Inflammatory macrophage (primary cell): ENCODE results near the gene LRRC66.

Experiments used
- DNase-seq, 2 donors: peaks; one replicate each; pipeline ENCODE4 v3.0.0-alpha.2; 2020 to 2022
- total RNA-seq, 18 experiments: gene quantifications; one replicate each; lab custom pipeline; 2026; ENCODE audit warnings: mixed read lengths in 6 of 18, inconsistent platforms in 2 of 18; lab: John Stamatoyannopoulos, UW

The LRRC66 gene, protein sequence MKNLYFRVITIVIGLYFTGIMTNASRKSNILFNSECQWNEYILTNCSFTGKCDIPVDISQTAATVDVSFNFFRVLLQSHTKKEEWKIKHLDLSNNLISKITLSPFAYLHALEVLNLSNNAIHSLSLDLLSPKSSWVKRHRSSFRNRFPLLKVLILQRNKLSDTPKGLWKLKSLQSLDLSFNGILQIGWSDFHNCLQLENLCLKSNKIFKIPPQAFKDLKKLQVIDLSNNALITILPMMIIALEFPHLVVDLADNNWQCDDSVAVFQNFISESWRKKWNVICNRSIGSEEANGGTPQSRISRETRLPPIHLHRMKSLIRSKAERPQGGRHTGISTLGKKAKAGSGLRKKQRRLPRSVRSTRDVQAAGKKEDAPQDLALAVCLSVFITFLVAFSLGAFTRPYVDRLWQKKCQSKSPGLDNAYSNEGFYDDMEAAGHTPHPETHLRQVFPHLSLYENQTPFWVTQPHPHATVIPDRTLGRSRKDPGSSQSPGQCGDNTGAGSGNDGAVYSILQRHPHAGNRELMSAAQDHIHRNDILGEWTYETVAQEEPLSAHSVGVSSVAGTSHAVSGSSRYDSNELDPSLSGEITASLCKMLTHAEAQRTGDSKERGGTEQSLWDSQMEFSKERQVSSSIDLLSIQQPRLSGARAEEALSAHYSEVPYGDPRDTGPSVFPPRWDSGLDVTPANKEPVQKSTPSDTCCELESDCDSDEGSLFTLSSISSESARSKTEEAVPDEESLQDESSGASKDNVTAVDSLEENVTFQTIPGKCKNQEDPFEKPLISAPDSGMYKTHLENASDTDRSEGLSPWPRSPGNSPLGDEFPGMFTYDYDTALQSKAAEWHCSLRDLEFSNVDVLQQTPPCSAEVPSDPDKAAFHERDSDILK
- total RNA-seq = 0 to 0.20 (median 0.10) reads per million in 18 experiments

DNA sequence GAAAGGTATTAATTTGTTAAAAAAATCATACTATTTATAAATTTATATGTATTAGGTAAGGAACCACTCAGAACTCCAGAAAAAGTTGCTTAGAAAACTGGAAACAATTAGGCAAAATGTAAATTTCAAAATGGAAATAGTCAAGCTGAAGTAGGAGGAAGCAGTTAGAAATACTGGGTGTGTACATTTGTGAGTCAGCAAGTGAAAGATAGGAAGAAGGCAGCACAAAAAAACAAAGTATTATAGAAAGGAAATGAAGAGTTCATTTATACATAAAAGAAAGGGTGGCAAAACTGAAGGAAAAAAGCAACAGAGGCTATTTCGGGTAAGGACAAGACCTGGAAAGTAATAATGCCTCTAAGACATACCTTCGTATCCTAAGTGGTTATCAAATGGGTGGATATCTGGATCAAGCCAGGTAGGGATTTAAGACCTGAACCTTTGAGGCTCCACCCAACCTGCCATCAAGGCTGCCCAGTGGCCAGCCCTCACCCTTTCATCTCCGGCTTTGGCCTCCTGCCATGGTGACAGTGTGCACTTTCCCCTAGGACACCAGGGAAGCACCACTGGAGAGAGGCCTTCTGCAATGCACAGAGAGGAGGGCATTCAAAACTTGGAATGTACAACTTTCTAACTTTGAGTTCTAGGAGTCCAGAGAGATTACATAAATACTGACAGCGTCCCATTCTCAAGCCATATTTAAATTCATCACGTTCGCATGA, at the start of gene LRRC66:
Gene LRRC66 (minus strand): TSS at position 428 of the 722 bp plus-strand sequence. CDS start 2,750 bp downstream, outside the sequence.
- DNase-seq = peak in 1 of 2 donors; percentile 46

DNA sequence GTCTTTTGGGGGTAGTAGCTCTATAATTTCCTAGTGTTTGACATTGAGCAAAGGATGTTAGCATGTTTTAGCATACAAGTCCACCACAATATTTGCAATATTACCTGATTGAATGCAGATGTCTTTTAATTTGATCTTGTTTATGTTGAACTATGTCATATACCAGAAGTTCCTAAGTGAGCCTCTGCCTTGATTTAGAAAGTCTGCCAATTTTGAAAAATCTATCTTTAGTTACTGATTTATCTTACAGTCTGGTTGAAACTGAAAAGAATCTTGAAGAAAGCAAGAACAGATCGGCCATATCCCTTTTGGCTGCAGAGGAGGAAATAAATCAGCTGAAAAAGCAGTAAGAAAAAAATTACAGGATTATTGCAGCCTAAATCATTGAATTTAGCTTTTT, 49.4 kb upstream of the LRRC66 start:
- no peak for DNase-seq

DNA sequence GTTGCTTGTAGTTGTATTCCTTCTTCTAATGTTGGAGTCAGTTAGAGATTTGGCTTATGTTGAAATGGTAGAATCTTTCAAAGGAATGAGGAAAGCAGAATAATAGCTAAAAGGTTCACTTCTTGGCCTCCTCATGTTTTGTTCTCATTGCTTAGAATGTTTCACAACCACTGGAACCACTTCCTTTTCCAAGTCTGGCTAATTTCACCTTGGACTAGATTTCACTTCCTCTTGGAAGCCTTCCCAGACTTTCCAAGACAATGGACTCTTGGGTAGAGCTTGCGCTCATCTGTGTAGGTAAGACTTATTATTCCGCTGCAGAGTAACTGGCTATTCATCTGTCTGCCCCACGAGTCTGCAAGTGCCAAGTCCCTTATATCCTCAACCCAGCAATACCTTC, 39.2 kb upstream of the LRRC66 start:
- peak; percentile 64 to 70 for DNase-seq

DNA sequence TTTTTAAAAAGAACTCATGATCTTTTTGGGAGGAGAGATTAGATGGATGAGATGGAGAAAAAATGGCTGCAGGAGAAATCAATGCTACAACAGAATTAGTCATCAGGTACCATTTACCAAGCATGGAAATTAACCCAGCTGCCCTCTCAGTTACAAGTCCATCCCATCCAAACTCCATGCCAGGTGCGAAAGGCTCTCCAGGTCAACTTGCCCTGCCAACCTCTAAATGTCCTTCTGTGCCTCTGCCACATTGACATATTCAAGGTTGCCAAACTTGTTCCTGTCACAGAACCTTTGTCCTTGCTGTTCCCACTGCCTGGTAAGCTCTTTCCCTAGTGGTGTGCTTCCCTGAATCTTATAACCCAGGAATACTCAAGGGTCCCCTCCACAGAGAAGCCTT, 38.1 kb upstream of the LRRC66 start:
- no peak for DNase-seq

DNA sequence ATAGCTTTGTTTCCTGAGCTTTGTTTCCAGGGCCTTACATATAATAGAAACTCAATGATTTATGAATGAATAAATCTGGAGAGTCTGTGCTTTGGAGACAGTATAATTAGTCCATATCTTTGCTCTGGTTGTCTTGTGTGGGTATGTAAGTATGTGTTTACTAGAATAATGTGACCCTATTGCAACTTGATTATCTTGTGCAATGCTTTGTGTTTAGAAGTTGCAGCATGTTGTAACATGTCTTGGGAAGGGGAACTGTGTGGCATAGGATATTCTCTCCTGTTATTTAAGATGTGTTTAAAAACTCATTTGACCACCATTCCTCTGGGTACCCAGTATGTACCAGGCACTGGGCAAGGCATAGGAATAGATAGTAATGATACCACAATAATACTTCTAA, 37.0 kb upstream of the LRRC66 start:
- peak; percentile 67 to 88 for DNase-seq

DNA sequence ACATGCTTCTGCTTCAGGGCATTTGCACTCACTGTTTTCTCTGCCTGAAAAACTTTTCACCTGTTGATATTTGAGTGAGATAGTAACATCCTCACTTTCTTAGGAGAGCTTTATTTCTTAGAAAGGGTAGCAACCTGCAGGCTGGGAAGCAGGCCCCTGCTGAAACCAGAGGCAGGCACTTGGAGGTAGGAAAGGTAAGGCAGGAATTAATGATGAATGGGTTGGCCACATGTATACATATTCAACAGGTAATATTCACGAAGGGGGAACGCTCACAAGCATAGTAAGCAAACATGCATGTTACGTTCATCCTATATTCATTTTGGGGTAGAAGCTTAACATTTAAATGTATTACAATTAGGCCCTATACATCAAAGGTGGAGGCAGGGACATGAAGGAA, 34.1 kb upstream of the LRRC66 start:
- no peak for DNase-seq

DNA sequence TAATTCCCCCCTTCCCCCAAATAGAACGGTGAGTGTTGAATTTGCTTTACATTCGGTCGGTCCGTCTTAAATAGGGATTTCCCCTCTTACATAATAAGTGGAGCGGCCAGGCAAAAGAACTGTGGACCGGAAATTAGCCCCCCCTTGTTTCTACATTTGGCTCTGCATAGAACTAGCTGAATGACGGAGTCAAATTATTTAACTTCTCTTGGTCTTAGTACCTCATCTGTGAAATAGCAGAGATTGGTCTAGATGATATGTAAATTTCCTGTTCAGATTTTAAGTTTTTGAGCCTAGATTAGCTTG, 32.3 kb upstream of the LRRC66 start:
- peak; percentile 31 to 59 for DNase-seq

DNA sequence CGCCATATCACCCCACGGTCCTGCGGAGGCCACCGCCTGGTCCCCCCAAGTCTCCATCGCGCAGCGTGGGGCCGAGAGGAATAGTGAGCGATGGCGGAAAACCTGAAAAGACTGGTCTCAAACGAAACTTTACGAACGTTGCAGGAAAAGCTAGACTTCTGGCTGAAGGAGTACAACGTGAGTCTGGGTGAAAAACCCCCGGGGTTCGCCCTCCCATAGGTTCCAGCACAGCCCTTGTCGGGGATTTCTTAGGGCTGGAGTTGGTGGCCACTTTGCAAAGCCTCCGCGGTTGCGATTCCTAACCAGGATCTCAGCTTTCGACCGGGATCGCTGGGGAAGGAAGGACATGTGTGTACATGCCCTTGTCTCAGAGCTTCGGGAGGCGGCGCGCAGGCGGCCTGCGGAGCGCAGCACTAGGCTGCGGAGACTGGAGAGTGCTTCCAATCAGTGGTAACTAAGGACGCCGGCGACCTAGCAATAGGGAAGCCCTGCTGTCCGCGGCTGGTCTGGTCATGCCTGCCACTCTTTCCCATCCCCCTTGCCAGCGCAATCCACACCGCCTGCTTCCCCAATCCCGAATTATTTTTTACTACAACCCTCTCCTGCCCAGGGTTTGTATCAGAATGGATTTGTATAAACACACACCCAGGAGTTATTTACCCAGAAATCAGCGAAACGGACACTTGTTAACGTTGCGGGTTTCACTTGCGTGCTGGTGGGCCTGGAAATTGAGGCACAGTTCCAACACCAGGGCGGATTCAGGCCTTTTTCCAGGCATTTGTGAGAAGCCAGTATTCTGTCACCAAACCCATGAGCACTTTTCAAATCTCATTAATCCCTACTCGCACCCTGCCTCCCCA, 31.7 kb upstream of the LRRC66 start:
- peak; percentile 63 to 77 for DNase-seq

DNA sequence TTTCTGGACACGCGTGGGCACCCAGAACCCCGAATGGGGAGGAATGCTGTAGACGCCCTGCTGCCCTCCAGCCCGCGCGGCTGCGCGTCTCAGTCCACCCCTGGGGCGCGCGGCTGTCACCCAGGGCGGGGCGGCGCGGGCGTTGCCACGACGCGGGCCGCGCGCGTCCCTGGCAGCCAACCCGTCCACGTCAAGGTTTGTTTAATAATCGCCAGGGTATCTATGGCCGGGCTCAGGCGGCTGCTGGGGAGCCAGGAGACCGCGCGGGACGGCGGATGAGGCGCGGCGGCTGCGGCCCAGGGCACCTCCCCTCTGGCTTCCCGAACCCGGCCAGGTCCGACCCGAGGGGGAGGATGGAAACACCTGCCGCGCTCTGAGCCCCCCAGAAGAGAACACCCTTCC, 31.1 kb upstream of the LRRC66 start, which contains the start of gene SPATA18:
Gene SPATA18 (plus strand): TSS at position 92 of the 402 bp plus-strand sequence. CDS start 401 bp downstream, outside the sequence.
- peak in 1 of 2 donors; percentile 53 for DNase-seq

DNA sequence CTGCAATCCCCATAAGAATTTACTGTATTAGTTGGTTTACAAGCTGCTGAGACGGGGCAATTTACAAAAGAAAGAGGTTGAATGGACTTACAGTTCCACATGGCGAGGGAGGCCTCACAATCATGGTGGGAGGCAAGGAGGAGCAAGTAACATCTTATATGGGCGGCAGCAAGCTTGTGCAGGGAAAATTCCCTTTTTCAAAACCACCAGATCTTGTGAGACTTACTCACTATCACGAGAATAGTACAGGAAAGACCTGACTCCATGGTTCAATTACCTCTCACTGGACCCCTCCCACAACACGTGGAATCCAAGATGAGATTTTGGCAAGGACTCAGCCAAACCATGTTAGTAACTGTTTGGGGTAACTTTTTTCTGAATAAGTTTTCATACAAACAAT, 29.1 kb upstream of the LRRC66 start:
- peak; percentile 65 to 74 for DNase-seq

DNA sequence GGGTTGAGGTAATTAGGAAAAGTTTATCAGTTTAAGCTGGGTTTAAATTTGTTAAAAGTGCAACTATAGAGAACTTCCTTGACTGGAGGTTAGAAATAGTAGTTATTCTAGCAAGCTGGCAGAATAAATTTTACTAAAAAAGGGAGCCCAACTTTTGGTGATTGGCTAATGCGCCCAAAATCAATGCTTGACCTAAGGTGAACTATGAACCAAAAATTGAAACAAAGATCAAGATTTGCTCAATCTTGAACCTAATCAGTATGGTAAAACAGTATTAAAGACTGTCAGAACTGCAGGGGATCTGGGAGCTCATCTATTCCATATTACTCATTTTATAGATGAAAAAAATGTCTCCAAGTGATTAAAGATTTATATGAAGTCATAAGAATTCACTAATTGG, 24.9 kb upstream of the LRRC66 start:
- DNase-seq = no peak

DNA sequence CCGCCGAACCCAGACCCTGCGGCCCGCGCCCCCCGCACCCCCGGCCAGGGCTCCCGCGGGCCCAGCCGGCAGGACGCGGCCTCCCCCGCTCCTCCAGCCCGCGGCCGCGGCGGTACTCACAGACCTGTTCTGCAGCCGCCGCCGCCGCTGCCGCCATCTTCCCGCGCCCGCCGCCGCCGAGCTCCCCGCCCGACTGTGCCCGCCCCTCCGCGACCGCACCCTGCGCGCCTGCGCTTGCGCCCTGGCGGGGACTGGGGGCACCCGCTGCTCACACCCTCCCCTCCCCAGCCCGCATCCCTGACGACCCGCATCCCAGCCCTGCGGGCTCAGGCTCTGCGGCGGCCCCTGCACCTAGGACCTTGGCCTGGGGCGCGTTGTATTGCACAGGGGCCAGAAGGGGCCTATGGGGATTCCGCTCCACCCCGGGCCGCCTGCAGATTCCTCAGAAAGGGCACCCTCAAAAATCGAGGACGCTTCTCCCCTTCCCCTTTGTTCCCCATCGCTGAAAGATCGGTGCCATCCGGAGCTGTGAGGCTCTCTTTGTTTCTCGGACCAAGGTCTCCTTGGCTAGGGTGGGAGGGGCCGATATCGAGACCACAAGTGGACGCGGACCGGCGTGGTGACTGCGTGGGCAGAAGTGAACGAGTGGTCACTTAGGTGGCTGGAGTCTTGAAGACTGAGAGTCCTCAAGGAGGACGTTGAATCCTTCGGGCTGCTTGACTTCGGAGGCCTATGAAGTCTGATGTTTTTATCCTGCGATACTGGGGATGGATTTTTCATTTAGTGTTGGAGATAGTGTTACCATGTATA, 18.1 kb upstream of the LRRC66 start, which contains the start of gene SGCB:
Gene SGCB (minus strand): TSS at position 197 of the 810 bp plus-strand sequence. CDS start 40 bp downstream, at position 157.
- peak; percentile 17 to 20 for DNase-seq

DNA sequence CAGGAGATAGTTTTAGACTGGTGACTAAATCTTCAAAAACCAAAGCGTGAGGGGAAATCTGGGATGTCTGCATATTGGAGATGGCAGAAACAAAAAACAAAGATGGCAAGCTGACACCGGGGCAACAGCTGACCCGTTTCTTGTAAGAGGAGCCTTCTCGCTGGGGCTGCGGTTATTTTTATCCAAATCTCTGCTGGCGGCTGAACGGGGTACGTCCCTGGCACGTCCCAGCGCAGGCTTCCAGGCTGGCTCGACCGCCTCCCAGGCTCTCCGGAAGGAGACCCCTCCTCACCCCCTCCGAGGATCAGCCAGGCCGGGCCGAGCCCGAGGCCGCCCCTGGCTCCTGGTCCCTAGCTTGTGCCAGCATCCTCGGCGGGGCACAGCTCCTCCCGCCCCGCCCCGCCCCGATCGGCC, 17.5 kb upstream of the LRRC66 start:
- DNase-seq = no peak

DNA sequence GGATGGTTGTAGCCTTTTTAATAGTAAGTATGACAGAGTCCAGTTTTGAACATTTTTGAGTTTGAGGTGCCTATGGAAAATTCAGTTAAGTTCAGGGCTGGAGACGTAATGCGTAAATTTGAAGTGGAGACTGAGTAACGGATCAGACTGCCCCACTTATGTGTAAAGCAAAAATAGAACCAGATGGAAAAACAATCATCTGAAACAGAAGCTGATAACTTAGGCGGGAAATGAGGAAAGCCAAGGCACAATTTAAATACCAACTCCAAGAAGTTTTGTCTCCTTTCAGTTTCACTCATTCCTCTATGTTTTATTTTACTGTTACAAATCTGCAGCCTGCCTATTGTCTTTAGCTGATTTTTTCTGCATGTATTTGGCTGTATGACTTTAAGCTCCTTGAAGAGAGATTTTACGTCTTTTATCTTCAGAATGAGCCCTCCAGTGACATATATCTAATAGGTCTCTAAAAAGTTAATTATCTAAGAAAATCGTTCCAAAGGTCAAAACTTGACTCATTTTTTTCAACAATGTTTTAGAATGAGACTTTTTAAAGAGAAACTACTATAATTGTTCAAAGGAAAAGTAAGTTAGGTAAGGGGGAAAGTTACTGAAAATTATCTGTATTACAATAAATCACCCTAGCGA, 16.8 kb upstream of the LRRC66 start:
- no peak for DNase-seq

DNA sequence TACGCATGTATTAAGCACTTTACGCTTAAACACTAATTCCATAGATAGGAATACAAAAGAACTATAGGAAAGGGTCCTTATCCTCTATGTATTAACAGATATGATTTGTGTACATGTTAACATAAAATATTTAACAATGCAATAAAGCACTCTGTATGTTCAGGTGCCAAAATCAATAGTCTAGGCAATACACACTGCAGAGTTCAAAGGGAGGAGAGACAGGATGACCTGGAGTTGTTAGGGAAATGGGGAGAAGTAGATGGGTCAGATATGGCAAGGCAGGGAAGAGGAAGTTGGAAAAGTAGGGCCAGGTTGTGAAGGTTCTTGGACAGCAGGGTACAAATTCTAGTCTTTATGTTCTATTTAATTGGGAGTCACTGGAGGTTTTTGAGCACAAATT, 15.0 kb upstream of the LRRC66 start:
- no peak for DNase-seq

DNA sequence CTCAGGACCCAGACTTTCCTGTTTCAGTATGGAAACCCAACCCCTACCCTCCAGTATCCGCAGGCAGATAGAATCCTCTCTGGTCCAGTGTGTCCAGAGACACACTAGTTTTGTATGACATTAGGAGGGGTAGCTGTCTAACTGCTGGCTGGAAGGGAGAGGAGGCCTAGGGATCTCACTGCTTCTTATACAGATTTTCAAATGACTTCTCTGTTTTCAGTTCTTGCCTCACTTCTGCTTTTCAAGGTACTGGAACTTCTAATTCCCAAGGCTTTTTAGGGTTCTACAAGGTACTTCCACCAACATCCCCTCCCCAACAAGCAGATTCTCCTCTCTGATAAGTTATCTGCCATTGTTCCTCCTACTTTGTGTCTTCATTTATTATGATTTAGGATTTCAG, 11.8 kb upstream of the LRRC66 start:
- peak; percentile 17 to 34 for DNase-seq

DNA sequence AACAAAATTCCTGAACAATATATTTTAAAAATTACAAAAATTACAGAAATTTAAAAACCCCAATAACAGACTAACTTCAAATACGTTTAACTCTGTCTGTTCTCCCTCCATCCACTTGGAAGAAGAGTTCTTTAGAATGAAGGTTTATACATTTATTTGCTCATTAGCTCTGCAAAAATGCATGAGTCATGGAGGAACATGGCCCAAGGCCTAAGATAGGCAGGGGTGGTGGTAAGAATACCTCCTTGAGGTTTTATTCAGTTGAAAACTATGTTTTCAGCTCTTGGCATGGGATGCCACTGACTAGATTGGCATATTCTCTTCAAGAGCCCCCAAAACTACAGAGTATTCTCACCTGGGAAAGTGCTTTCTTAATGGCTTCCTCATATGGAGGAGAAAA, 8.8 kb upstream of the LRRC66 start:
- DNase-seq = no peak

DNA sequence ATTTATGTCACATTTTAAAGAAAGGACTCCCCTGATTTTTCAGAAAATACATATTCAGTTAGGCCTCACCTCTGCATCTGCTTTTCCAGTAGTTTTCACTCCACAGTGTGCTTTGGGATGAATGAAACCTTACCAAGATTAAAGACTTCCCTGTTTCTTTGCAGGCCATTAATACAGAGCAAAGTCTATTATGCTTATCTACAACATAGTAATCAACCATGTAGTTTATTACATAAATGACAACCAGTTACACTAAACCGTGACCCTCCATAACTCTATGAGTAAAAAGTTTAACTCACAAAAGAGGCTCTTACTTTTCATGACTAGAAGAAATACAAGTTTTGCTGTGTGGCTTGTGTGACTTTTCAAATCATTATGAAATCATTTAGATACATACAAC, 2.3 kb downstream of the LRRC66 start:
- no peak for DNase-seq

DNA sequence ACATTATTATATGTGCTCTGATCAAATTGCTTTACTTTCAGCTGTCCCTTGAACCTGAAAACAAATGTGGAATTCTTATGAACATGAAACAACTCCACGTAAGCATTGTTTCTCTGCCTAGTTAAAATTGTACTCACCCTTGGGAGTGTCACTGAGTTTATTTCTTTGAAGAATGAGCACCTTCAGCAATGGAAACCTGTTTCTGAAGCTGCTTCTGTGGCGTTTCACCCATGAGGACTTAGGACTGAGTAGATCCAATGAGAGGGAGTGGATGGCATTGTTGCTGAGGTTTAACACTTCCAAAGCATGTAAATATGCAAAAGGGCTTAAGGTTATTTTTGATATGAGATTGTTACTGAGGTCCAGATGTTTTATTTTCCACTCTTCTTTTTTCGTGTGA, 3.2 kb downstream of the LRRC66 start:
- no peak for DNase-seq

DNA sequence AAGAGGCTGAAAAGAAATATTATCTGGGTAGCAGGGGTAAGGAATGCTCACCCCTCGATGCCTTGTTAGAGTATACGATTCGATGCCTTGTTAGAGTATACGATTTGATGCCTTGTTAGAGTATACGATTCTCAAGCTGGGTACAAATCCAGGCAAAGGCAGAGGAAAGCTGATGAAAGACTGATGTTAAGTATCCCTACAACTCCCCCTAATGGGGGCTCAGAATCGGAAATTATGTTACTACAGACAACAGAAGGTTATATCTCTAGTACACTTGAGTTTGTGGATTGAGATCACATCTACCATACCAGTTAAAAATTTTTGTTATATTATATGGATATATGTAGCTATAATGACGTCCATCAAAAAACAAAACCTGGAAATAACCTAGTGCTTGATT, 4.8 kb downstream of the LRRC66 start:
- no peak for DNase-seq
